ENCODE results near the gene PAX2.

The PAX2 gene

GRCh38 chr10:100864036-100864885 lies 118.9 kb downstream of the PAX2 start:
- DNase-seq: no peak

- no peak for DNase-seq
These were observed 119.6 kb downstream of the PAX2 start for GRCh38 chr10:100864978-100865377.

GRCh38 chr10:100866010-100866409 lies 120.6 kb downstream of the PAX2 start:
- no peak for DNase-seq

GRCh38 chr10:100866575-100867098 lies 121.3 kb downstream of the PAX2 start:
- no peak for DNase-seq

- no peak for DNase-seq
These were observed 122.0 kb downstream of the PAX2 start for GRCh38 chr10:100867261-100867963.

GRCh38 chr10:100868382-100868781 lies 123.0 kb downstream of the PAX2 start:
- no peak for DNase-seq

GRCh38 chr10:100869399-100869798 lies 124.0 kb downstream of the PAX2 start:
- no peak for DNase-seq

- no peak for DNase-seq
These were observed 126.8 kb downstream of the PAX2 start for GRCh38 chr10:100872034-100872791.

- no peak for DNase-seq
These were observed 127.9 kb downstream of the PAX2 start for GRCh38 chr10:100873146-100873826.

- DNase-seq: no peak
These were observed 128.5 kb downstream of the PAX2 start for GRCh38 chr10:100873827-100874326.

- no peak for DNase-seq
These were observed 129.5 kb downstream of the PAX2 start for GRCh38 chr10:100874702-100875483.

GRCh38 chr10:100875484-100876166 lies 130.2 kb downstream of the PAX2 start:
- no peak for DNase-seq

- no peak for DNase-seq
These were observed 131.4 kb downstream of the PAX2 start for GRCh38 chr10:100876585-100877460.

- DNase-seq: no peak
These were observed 132.1 kb downstream of the PAX2 start for GRCh38 chr10:100877461-100877850.

GRCh38 chr10:100878291-100878910 lies 133.0 kb downstream of the PAX2 start:
- peak; percentile 46 to 73 for DNase-seq
